ENCODE measurements around the gene CHST13.

GRCh38 chr3:126482503-126483255 is 41.3 kb upstream of the CHST13 start:
- TF ChIP-seq CTCF (IDR thresholded peaks at IDR 0.05) (no peak), POLR2A (IDR thresholded peaks at IDR 0.05) (no peak)

All from Peyer's patch (tissue), 4 donors.